ENCODE results near the gene ZC3H7A.

DNA sequence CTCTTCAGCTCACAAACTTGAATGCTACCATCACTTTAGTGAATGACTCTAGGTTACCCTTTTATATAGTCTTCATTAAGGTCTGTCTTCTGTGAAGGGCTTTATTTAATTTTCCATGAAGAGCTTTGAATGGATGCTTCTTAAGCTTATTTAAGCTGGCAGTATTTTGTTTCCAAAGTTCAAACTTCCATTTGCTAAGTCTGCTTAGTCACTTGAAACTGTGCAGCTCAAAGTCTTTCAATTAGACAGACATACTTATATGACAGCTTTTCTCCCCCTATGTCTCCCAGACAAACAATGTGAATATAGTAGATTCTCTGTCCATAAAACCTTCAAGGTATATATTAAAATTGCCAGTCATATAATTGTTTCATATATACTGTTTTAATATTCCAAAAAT is 77.9 kb downstream of the ZC3H7A start:
- TF ChIP-seq, protein P1, sequence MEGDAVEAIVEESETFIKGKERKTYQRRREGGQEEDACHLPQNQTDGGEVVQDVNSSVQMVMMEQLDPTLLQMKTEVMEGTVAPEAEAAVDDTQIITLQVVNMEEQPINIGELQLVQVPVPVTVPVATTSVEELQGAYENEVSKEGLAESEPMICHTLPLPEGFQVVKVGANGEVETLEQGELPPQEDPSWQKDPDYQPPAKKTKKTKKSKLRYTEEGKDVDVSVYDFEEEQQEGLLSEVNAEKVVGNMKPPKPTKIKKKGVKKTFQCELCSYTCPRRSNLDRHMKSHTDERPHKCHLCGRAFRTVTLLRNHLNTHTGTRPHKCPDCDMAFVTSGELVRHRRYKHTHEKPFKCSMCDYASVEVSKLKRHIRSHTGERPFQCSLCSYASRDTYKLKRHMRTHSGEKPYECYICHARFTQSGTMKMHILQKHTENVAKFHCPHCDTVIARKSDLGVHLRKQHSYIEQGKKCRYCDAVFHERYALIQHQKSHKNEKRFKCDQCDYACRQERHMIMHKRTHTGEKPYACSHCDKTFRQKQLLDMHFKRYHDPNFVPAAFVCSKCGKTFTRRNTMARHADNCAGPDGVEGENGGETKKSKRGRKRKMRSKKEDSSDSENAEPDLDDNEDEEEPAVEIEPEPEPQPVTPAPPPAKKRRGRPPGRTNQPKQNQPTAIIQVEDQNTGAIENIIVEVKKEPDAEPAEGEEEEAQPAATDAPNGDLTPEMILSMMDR (conservative IDR thresholded peaks at IDR 0.05; ENCODE audit: low read length): no peak
- TF ChIP-seq EZH2phosphoT487 (IDR thresholded peaks at IDR 0.05; ENCODE audit: borderline replicate concordance): no peak

All from Loucy (cell line).